ENCODE results near the gene ITIH2.

GRCh38 chr10:7715515-7715914 is 12.4 kb downstream of the ITIH2 start:
- TF ChIP-seq HMBOX1 (IDR thresholded peaks at IDR 0.05) = no peak
- TF ChIP-seq ZKSCAN1 (IDR thresholded peaks at IDR 0.05; ENCODE audit: low read depth, low read length) = no peak
- no peak for TF ChIP-seq JUNB (CRISPR knock-in tag; conservative IDR thresholded peaks at IDR 0.05)
- no peak for TF ChIP-seq MIER1 (IDR thresholded peaks at IDR 0.05; ENCODE audit: low read depth)
- no peak for TF ChIP-seq NR2C1 (IDR thresholded peaks at IDR 0.05)
- TF ChIP-seq NR2C1 (tag; IDR thresholded peaks at IDR 0.05) = no peak
- no peak for TF ChIP-seq SIX5 (IDR thresholded peaks at IDR 0.05; ENCODE audit: borderline replicate concordance in 1 of 2, insufficient read depth in 1 of 2, low read depth in 1 of 2, low read length in 2 of 2)
- no peak for TF ChIP-seq CTCF (IDR thresholded peaks at IDR 0.05 in 2 of 3, conservative IDR thresholded peaks at IDR 0.05 in 1 of 3; ENCODE audit: insufficient read depth in 2 of 3, low read depth in 1 of 3, low read length in 3 of 3)
- TF ChIP-seq TAF1 (IDR thresholded peaks at IDR 0.05; ENCODE audit: control insufficient read depth, extremely low read depth, insufficient read depth, low read length, severe bottlenecking) = no peak
- TF ChIP-seq SRSF9 (IDR thresholded peaks at IDR 0.05; ENCODE audit: borderline replicate concordance, low read depth, low read length) = no peak
- TF ChIP-seq E4F1 (CRISPR knock-in tag; IDR thresholded peaks at IDR 0.05; ENCODE audit: borderline replicate concordance) = no peak

Measured in K562 (cell line).